GM04503 (cell line): ENCODE results near the gene C1QTNF6.

Experiments used
- DNase-seq: peaks from one replicate; pipeline ENCODE4 v3.0.0-alpha.2; 2012; ENCODE audit warnings: low read depth

Gene C1QTNF6

GRCh38 chr22:37190262-37190780 is 2.3 kb upstream of the C1QTNF6 start:
- no peak for DNase-seq

GRCh38 chr22:37188901-37189466 is 937 bp upstream of the C1QTNF6 start:
- no peak for DNase-seq

GRCh38 chr22:37187552-37187890 is 526 bp downstream of the C1QTNF6 start:
- DNase-seq = no peak

GRCh38 chr22:37186997-37187522 is 987 bp downstream of the C1QTNF6 start:
- no peak for DNase-seq

GRCh38 chr22:37186228-37186996 is 1.6 kb downstream of the C1QTNF6 start:
- no peak for DNase-seq

- DNase-seq = no peak
Observed at GRCh38 chr22:37185646-37186227, 2.3 kb downstream of the C1QTNF6 start.

GRCh38 chr22:37184816-37185541 is 3.1 kb downstream of the C1QTNF6 start:
- DNase-seq = no peak

- no peak for DNase-seq
Observed at GRCh38 chr22:37184380-37184755, 3.7 kb downstream of the C1QTNF6 start.

- no peak for DNase-seq
Observed at GRCh38 chr22:37183432-37184379, 4.3 kb downstream of the C1QTNF6 start.

GRCh38 chr22:37182949-37183245 is 5.2 kb downstream of the C1QTNF6 start:
- no peak for DNase-seq

GRCh38 chr22:37182101-37182948 is 5.7 kb downstream of the C1QTNF6 start:
- no peak for DNase-seq

- no peak for DNase-seq
Observed at GRCh38 chr22:37181681-37182080, 6.4 kb downstream of the C1QTNF6 start.

- DNase-seq = no peak
Observed at GRCh38 chr22:37180531-37181231, 7.4 kb downstream of the C1QTNF6 start.

- no peak for DNase-seq
Observed at GRCh38 chr22:37179622-37180420, 8.2 kb downstream of the C1QTNF6 start.

- DNase-seq = no peak
Observed at GRCh38 chr22:37179126-37179470, 8.9 kb downstream of the C1QTNF6 start.

- DNase-seq = no peak
Observed at GRCh38 chr22:37178350-37179125, 9.5 kb downstream of the C1QTNF6 start.

- DNase-seq = no peak
Observed at GRCh38 chr22:37177755-37178154, 10.3 kb downstream of the C1QTNF6 start.

GRCh38 chr22:37177221-37177620 is 10.8 kb downstream of the C1QTNF6 start:
- DNase-seq = no peak
